GM19395 (cell line): Measurements from ENCODE around the gene TMEM63C.

Source experiments
- ATAC-seq: cut with Tn5 transposase; IDR thresholded peaks from one replicate; pipeline ENCODE4 v1.9.1; 2021; ENCODE audit warnings: mild to moderate bottlenecking, moderate library complexity; ENCODE audit not compliant: unreplicated experiment

Gene TMEM63C

DNA sequence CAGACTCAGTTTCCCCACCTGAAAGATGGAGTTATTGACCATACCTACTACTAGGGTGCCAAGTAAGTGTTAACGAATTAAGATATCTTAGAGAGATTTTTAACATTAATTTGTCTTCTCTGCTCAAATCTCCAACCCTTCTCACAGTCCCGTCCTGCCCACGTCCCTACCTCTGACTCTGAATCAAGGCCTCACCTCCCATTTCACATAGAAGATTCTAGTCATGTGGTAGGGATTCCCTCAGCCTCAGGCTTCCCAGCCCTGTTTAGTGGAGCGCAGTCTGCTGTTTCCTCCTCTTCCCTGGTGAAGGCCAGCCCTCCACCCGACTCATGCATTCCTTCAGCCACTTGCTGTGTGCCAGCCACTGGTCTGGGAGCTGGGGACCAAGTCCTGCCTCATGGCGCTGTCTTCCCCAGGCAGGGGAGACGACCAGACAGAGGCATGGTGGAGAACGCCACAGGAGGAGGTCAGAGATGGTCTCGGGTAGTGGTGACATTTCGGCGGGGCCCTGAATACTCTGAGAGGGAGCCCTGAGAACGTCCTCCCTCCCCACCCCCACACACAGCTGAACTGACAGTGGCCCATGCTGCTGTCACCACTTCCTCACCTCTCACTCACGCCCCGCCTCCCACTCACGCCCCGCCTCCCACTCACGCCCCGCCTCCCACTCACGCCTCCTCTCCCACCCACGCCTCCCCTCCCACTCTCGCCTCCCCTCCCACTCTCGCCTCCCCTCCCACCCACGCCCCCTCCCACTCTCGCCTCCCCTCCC is 38.8 kb downstream of the TMEM63C start:
- no peak for ATAC-seq

DNA sequence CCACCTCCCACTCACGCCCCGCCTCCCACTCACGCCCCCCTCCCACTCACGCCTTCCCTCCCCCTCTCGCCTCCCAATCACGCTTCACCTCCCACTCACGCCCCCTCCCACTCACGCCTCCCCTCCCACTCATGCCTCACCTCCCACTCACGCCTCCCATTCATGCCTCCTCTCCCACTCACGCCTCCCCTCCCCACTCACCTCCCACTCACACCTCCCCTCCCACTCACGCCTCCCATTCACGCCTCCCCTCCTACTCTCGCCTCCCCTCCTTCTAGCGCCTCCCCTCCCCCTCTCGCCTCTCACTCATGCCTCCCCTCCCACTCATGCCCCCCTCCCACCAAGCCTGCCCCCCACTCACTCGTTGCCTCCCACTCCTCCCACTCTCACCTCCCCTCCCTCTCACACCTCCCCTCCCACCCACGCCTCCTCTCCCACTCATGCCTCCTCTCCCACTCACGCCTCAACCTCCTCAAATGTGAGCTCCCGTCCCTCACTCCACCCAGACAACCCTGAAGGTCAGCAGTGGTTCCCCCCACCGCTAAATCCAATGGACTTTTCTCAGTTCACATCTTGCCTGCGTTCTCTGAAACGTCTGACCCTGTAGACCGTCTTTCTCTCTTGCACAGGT is 39.8 kb downstream of the TMEM63C start:
- ATAC-seq = no peak

GRCh38 chr14:77222546-77223225 is 41.1 kb downstream of the TMEM63C start:
- no peak for ATAC-seq

DNA sequence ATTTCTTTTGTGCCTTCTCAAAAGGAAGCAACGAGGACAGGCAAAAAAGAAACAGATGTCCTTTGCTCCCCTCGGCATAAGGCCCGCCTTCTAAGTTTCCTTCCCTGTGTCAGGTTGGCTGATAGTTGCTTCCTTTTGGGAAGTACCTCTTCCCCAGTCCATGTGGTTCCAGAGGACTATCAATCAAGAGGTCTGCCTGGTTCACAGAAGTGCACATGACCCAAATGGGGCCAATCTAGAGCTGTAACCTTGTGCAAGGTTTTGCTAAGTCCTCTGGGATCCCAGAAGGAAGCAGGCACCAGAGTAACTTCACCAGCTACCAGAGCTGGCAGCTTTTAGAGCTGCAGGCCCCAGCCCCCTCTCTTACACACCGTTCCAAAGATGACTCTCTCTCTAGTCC is 42.6 kb downstream of the TMEM63C start:
- ATAC-seq = no peak

DNA sequence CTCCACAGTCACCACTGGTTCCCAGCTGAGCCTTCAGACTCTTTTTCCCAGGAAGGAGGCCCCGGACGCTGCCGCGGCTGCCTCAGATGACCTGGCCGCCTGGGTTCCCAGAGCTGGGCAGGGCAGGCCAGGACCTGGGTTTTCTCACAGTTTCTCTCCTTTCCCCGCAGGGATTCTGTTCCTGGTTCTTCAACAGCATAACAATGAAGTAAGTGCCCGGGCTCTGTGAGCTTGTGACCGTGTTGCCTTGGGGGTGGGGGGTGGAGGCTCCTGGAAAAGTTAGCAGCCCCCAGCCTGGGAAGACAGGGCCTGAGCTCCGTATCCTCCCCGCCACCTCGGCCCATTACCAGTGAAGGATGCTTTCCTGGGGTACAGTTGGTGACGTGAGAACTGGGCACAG is 43.7 kb downstream of the TMEM63C start:
- no peak for ATAC-seq

GRCh38 chr14:77225892-77226557 is 44.4 kb downstream of the TMEM63C start:
- ATAC-seq = no peak

GRCh38 chr14:77228056-77228455 is 46.5 kb downstream of the TMEM63C start:
- ATAC-seq = no peak

GRCh38 chr14:77230914-77231313 is 49.3 kb downstream of the TMEM63C start:
- no peak for ATAC-seq

GRCh38 chr14:77231721-77232120 is 50.1 kb downstream of the TMEM63C start:
- no peak for ATAC-seq

- ATAC-seq = no peak
Measured at GRCh38 chr14:77236814-77237213, 55.2 kb downstream of the TMEM63C start.

GRCh38 chr14:77238356-77238755 is 56.8 kb downstream of the TMEM63C start:
- no peak for ATAC-seq

GRCh38 chr14:77238996-77239395 is 57.4 kb downstream of the TMEM63C start:
- no peak for ATAC-seq

- no peak for ATAC-seq
Measured at GRCh38 chr14:77239412-77239811, 57.8 kb downstream of the TMEM63C start.

DNA sequence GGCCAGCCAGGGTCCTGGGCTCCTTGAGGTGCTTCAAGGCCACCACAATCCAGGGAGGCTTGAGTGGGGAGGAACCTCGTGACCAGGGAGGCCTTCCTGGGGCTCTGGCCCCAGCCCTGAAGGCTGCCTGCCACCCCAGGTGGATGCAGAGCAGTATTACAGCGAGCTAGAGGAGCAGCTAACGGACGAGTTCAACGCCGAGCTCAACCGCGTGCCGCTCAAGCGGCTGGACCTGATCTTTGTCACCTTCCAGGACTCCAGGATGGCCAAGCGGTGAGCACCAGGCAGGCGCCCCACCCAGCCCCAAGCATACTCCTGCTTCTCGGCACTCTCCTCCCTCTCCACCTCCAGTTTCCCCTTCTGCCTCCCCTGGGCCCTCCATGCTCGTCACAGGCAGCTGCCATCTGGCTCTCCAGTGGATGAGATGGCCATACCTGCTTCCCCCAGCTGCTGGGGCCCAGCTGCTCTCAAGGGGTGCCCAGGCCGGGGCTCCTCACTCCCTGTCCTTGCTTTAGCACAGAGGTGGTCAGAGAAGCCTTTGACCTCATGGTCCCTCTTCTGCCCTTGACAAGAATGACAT is 58.8 kb downstream of the TMEM63C start:
- no peak for ATAC-seq

- no peak for ATAC-seq
Measured at GRCh38 chr14:77241955-77242354, 60.4 kb downstream of the TMEM63C start.

DNA sequence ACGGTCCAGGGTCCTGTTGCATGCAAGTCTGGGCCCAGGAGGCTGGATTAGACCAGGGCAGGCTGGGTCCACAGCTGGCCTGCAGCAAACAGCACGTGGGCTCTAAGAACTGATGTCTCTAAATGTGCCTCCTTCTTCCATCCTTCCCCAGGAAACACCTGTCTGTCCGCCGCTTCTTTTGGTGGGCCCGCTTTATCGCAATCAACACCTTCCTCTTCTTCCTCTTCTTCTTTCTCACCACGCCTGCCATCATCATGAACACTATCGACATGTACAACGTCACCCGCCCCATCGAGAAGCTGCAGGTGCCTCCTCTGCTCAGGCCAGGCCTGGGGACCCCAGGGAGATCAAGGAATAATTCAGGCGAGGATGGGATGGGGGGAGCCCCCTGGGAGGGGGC is 61.2 kb downstream of the TMEM63C start:
- no peak for ATAC-seq

GRCh38 chr14:77243853-77244252 is 62.3 kb downstream of the TMEM63C start:
- no peak for ATAC-seq

- ATAC-seq = no peak
Measured at GRCh38 chr14:77245820-77246219, 64.2 kb downstream of the TMEM63C start.

GRCh38 chr14:77246784-77247183 is 65.2 kb downstream of the TMEM63C start:
- ATAC-seq = no peak

DNA sequence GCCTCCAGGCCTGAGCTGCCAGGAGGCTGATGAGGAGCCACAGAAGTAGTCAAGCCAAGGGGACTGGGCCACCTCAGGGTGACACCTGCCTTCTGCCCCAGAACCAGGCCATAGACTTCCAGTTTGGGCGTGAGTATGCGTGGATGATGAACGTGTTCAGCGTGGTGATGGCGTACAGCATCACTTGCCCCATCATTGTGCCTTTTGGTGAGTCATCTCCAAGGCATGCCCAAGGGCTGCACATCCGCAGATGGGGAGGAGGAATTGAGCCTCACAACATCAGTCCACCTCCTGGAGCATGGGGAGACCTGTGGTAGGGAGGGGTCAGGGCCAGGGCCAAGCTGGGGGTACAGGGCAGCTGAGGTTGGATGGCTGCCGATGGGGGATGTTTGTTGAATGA is 67.1 kb downstream of the TMEM63C start:
- ATAC-seq = no peak

GRCh38 chr14:77249286-77249685 is 67.7 kb downstream of the TMEM63C start:
- no peak for ATAC-seq
